Activated T-cell treated with anti-CD3 and anti-CD28 coated beads, Interleukin-2, amount 50 U/mL, for 4 hours (primary cell): ENCODE results near the gene GALNT9. TPM values are rescaled to one million over a fixed set of nuclear protein-coding genes. Genes with fewer than 3 reads are reported as not detected.

Experiments used
- ATAC-seq, 2 donors: fragments of 200-7000 bp; cut with Tn5 transposase; one replicate each; pipeline ENCODE4 v1.10.0; 2021
- DNase-seq: peaks from one replicate; pipeline ENCODE4 v3.0.0-alpha.2; 2020
- H3K27me3 Mint-ChIP-seq: one replicate; pipeline ENCODE4 v1.8.0; 2021; ENCODE audit warnings: low read depth, mixed read lengths
- H3K36me3 Mint-ChIP-seq: one replicate; pipeline ENCODE4 v1.8.0; 2022; ENCODE audit warnings: mixed read lengths; ENCODE audit not compliant: insufficient read depth
- H3K4me1 Mint-ChIP-seq: one replicate; pipeline ENCODE4 v1.8.0; 2021; ENCODE audit warnings: low read depth, mixed read lengths
- H3K4me3 Mint-ChIP-seq: one replicate; pipeline ENCODE4 v1.8.0; 2021; ENCODE audit warnings: mild to moderate bottlenecking, moderate library complexity, mixed read lengths
- H3K9me3 Mint-ChIP-seq: one replicate; pipeline ENCODE4 v1.8.0; 2021; ENCODE audit warnings: mixed read lengths
- total RNA-seq, 3 donors: library from RNA; stranded (reverse); gene quantifications; one replicate each; pipeline ENCODE4 v1.2.1, GENCODE V29; 2021

Gene GALNT9
- total RNA-seq, 3 donors from 2014 or later, result 0.30 to 0.71 (median 0.34) TPM

- peaks cover 5% of the 10 kb centered on the region for H3K4me1 Mint-ChIP-seq
- peaks cover 23% of the 10 kb centered on the region for H3K27me3 Mint-ChIP-seq
- DNase-seq (no peak), ATAC-seq (no peak)
- no peak overlapping the region for H3K4me3 Mint-ChIP-seq
- no peaks in the 10 kb centered on the region for H3K9me3 Mint-ChIP-seq
- H3K36me3 Mint-ChIP-seq, result no peaks in the 10 kb centered on the region
Observed at GRCh38 chr12:132319991-132320570, 9.3 kb downstream of the GALNT9 start.

DNA sequence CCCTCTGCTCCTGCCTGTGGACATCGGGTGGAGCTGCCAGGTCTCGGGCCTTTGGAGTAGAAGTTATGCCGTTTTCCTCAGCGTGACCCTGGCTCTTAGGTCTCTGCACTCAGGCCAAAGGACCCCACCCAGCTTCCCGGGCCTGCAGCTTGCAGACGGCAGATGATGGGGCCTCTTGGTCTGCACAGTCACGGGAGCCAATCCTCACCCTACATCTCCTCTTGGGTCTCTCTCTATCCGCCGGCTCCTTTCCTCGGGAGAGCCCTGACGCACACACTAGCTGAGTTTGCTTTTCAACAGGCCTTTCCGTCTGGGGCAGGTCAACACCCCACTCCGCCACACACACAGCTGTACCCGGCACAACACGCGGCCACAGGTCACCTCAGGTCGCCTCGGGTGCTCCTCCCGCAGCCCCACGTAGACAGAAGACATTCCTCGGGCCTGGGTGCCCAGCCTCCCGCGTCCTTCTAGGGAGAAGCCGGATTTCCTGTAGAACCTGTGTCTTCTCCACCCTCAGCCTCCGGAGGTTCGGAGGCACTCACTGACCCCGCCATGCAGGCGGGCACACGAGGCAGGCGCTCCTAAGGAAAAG, 9.9 kb downstream of the GALNT9 start:
- Mint-ChIP-seq H3K4me1 (peaks cover 5% of the 10 kb centered on the region), H3K4me3 (no peak overlapping the region), H3K36me3 (no peaks in the 10 kb centered on the region), H3K27me3 (peaks cover 19% of the 10 kb centered on the region), H3K9me3 (no peaks in the 10 kb centered on the region)
- ATAC-seq (no peak), DNase-seq (no peak)

DNA sequence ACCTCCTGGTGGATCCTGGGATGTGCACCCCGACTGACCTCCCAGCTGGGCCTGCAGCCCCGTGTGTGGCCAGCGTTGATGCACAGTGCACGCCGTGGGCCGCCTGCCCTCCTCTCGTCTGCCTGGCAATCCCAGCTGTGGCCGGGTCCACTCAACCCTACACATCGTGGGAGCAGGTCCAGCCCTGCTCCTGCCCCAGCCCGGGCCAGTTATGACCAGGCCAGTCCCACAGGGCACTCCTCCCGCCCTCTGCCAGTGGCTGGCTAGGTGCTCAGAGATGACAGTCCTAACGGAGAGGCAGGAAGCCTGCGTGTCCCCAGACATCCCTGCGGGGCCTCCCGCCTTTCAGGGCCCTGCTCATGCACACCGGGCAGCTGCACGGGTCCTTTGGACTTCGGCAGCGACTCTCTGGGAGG, 10.8 kb downstream of the GALNT9 start:
- Mint-ChIP-seq H3K27me3 (peaks cover 15% of the 10 kb centered on the region), H3K36me3 (no peaks in the 10 kb centered on the region), H3K4me1 (peaks cover 5% of the 10 kb centered on the region), H3K4me3 (no peak overlapping the region), H3K9me3 (no peaks in the 10 kb centered on the region)
- DNase-seq, result no peak
- ATAC-seq, result no peak

GRCh38 chr12:132318135-132318534, 11.3 kb downstream of the GALNT9 start:
- no peak for ATAC-seq
- Mint-ChIP-seq H3K27me3 (peaks cover 12% of the 10 kb centered on the region), H3K36me3 (no peaks in the 10 kb centered on the region), H3K4me1 (peaks cover under 1% of the 10 kb centered on the region), H3K4me3 (no peak overlapping the region), H3K9me3 (no peaks in the 10 kb centered on the region)
- no peak for DNase-seq

DNA sequence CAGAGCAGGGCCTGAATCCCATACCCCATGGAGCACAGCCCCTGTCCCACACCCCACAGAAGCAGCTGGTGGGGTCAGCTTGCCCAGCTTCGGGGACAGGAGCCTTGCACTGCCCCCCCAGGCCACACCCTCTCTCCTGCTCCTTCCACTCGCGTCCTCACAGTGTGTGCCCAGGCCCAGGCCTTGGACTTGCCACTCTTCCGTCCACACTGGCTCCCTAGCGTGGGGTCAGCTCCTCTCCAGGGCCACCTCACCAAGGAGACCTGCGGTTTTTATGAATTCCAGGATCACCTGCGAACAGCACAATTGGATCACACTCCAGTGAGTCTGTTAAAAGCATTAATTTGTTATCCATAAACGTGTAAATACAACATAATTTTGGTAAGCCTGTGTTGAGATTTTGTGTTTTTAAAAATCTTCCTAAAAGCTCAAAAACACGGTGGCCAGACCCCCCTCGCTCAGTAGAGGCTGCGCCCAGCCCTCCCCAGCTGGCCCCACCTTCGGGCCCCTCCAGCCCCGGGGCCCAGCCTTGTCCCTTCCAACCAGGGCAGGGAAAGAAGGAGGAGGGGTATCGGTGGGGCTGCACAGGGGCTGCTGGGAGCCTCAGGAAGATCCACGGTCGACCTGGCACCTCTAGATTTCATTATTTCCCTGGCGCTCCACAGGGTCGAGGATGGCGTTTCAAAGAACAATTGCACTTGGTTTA, 12.0 kb downstream of the GALNT9 start:
- Mint-ChIP-seq H3K4me1 (no peaks in the 10 kb centered on the region), H3K9me3 (no peaks in the 10 kb centered on the region), H3K27me3 (peaks cover 7% of the 10 kb centered on the region), H3K4me3 (no peak overlapping the region), H3K36me3 (no peaks in the 10 kb centered on the region)
- no peak for ATAC-seq
- DNase-seq, result no peak

GRCh38 chr12:132316497-132317232, 12.7 kb downstream of the GALNT9 start:
- ATAC-seq (no peak), DNase-seq (no peak)
- H3K36me3 Mint-ChIP-seq, result no peaks in the 10 kb centered on the region
- peaks cover 7% of the 10 kb centered on the region for H3K27me3 Mint-ChIP-seq
- H3K4me1 Mint-ChIP-seq, result no peaks in the 10 kb centered on the region
- peaks cover 4% of the 10 kb centered on the region for H3K9me3 Mint-ChIP-seq
- no peak overlapping the region for H3K4me3 Mint-ChIP-seq

DNA sequence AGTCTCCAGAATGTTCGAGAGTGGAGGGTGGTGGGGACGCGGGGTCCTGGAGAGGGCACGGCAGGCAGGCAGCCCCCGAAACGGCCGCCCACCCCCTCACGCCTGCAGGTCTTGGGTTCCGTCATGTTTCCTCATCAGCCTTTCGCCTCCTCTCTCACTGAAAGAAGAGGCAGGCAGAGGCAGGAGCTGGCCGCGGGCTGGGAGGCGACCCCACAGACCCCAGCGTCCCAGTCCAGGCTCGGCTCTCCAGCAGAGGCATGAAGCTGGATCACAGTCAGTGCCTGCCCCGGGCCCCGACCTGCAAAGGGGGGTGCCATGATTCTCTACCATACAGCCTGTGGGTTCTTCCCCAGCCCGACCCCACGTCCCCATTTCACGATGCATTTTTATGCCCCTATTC, 13.4 kb downstream of the GALNT9 start:
- Mint-ChIP-seq H3K36me3 (no peaks in the 10 kb centered on the region), H3K4me3 (no peak overlapping the region), H3K4me1 (no peaks in the 10 kb centered on the region), H3K9me3 (peaks cover 12% of the 10 kb centered on the region), H3K27me3 (peaks cover 7% of the 10 kb centered on the region)
- DNase-seq, result no peak
- no peak for ATAC-seq

- H3K9me3 Mint-ChIP-seq, result peaks cover 14% of the 10 kb centered on the region
- H3K4me1 Mint-ChIP-seq, result no peaks in the 10 kb centered on the region
- H3K4me3 Mint-ChIP-seq, result no peak overlapping the region
Observed at GRCh38 chr12:132315507-132315906, 13.9 kb downstream of the GALNT9 start.

DNA sequence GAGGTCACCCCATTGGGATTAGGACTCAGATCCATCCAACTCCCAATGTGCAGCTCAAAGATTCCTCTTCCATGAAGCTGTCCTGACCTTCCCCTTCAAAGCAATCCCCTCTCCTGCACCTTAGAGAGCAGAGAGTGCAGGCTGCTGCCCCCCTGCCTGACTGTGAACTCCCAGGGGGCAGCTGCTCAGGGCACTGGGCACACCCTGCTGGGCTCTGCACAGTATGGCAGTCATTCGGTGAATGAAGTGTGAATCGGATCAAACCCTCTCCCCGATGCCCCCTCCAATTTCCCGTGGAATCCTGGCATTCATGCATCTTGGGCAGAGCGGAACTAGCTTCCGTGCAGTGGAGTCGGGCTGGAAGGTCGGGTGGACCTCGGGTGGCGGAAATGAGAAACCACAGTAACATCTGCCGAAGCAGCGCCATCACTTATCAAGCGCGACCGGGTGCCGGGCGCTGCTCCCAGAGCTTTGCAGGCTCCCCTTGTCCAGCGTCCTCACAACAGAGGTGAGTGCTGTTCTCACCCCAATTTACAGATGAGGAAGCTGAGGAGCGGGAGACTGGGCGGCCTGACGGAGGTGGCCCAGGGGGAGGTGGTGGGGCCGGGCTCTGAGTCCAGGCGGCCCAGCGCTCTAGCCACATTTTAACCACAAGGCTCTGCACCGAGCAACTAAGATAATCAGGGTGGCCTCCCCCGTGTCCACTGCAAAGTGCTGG, 14.7 kb downstream of the GALNT9 start:
- ATAC-seq (no peak), DNase-seq (no peak)
- H3K4me1 Mint-ChIP-seq, result no peaks in the 10 kb centered on the region
- H3K36me3 Mint-ChIP-seq, result no peaks in the 10 kb centered on the region
- H3K27me3 Mint-ChIP-seq, result peaks cover 7% of the 10 kb centered on the region
- H3K4me3 Mint-ChIP-seq, result no peak overlapping the region
- H3K9me3 Mint-ChIP-seq, result peaks cover 14% of the 10 kb centered on the region

More at GRCh38 chr12:132315507-132315906, 13.9 kb downstream of the GALNT9 start:
- ATAC-seq, result no peak
- H3K27me3 Mint-ChIP-seq, result peaks cover 7% of the 10 kb centered on the region
- no peak for DNase-seq
- H3K36me3 Mint-ChIP-seq, result no peaks in the 10 kb centered on the region

GRCh38 chr12:132314035-132314434, 15.4 kb downstream of the GALNT9 start:
- Mint-ChIP-seq H3K27me3 (peaks cover 7% of the 10 kb centered on the region), H3K4me3 (no peak overlapping the region), H3K4me1 (no peaks in the 10 kb centered on the region), H3K9me3 (peaks cover 14% of the 10 kb centered on the region), H3K36me3 (no peaks in the 10 kb centered on the region)
- DNase-seq, result no peak
- ATAC-seq, result no peak

- Mint-ChIP-seq H3K9me3 (peaks cover 14% of the 10 kb centered on the region), H3K27me3 (peaks cover 7% of the 10 kb centered on the region), H3K4me1 (no peaks in the 10 kb centered on the region), H3K36me3 (no peaks in the 10 kb centered on the region), H3K4me3 (no peak overlapping the region)
- no peak for ATAC-seq
- DNase-seq, result no peak
Observed at GRCh38 chr12:132313182-132313581, 16.2 kb downstream of the GALNT9 start.

- ATAC-seq, result no peak
- Mint-ChIP-seq H3K4me1 (no peaks in the 10 kb centered on the region), H3K36me3 (no peaks in the 10 kb centered on the region), H3K9me3 (peaks cover 14% of the 10 kb centered on the region), H3K27me3 (peaks cover 7% of the 10 kb centered on the region), H3K4me3 (no peak overlapping the region)
- no peak for DNase-seq
Observed at GRCh38 chr12:132312516-132312915, 16.9 kb downstream of the GALNT9 start.

DNA sequence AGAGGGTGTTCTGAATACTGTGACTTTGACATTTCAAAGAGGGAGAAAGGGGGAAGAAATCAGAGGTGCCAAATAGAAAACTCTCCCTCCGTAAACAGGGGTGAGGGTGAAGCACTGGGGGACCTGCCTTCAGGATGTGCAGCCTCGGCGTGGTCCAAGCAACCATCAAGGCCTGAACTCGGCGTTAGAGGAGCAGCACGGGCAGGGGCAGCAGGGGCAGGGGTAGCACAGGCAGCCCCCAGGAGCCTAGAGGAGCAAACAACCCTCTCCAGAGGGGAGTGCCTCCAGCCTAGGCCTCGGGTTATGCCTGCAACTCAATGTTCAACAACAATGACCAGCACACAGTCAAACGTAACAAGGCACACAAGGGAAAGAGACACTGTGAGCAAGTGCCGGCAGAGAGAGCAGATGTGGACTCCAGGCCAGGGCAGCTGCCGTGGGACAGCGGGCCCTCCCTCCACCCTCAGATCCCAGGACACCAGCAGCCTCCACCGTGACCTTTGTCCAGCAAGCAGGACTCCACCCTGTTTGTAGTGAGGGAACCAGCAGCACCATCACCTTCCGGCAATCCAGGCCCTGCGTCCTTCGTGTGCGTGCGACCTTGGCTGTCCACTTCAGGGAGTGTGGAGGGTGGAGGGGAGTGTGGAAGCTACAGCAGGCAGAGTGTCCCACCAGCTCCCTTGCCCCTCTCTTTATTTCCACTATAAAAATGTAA, 18.0 kb downstream of the GALNT9 start:
- ATAC-seq (no peak), DNase-seq (no peak)
- Mint-ChIP-seq H3K4me1 (no peaks in the 10 kb centered on the region), H3K4me3 (no peak overlapping the region), H3K9me3 (peaks cover 14% of the 10 kb centered on the region), H3K36me3 (no peaks in the 10 kb centered on the region), H3K27me3 (no peaks in the 10 kb centered on the region)
